NCI-H446 (cell line): ENCODE results near the gene PARD3B.
A peak's percentile ranks its signal among the peaks of the same experiment; 100 is the strongest.

Experiments used
- DNase-seq, 2 experiments: peaks; one replicate each; lab custom pipeline; 2025; lab: John Stamatoyannopoulos, UW

Gene PARD3B, protein sequence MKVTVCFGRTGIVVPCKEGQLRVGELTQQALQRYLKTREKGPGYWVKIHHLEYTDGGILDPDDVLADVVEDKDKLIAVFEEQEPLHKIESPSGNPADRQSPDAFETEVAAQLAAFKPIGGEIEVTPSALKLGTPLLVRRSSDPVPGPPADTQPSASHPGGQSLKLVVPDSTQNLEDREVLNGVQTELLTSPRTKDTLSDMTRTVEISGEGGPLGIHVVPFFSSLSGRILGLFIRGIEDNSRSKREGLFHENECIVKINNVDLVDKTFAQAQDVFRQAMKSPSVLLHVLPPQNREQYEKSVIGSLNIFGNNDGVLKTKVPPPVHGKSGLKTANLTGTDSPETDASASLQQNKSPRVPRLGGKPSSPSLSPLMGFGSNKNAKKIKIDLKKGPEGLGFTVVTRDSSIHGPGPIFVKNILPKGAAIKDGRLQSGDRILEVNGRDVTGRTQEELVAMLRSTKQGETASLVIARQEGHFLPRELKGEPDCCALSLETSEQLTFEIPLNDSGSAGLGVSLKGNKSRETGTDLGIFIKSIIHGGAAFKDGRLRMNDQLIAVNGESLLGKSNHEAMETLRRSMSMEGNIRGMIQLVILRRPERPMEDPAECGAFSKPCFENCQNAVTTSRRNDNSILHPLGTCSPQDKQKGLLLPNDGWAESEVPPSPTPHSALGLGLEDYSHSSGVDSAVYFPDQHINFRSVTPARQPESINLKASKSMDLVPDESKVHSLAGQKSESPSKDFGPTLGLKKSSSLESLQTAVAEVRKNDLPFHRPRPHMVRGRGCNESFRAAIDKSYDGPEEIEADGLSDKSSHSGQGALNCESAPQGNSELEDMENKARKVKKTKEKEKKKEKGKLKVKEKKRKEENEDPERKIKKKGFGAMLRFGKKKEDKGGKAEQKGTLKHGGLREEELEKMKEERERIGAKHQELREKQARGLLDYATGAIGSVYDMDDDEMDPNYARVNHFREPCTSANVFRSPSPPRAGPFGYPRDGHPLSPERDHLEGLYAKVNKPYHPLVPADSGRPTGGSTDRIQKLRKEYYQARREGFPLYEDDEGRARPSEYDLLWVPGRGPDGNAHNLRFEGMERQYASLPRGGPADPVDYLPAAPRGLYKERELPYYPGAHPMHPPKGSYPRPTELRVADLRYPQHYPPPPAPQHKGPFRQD (N-terminal part only)

DNA sequence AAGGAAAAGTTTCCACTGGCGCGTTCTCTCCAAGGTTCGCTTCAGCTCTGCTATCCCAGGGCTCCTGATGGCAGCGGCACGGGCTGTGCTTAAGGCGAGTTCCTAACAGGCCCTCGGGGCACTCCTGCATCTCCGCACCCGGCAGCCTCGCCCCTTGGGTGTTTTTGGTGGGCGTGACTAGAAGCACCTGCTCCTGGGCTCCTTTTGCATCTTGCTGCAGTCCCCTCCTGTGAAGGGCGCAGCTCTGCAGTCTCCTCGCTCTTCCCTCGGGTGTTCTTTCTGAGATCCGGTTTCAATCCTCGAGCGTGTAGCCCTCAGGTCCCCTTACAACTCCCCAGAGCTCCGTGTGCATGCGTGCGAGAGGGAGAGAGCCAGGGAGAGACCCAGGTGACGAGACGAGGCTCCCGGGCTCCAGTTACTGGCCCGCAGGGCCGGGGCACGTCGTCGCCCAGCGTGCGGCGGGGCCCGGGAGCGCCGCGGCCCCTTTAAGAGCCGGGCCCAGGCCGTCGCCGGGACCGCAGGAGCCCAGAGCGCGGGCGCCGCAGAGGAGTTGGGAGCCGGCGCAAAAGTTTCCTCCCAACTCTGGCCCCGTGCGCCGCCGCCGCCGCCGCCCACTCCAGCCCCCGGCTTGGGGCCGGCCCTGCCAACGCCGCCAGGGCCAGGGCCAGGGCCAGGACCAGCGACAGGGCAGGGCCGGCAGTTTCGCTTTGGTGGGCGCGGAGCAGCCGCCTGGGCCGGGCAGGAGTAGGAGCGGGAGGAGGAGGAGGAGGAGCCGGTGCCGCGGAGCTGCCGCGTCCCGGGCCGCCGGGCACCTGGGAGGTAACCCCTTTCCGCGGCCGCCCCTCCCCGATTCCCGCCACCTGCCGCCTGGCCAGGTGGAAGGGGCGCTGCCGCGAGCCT lies at the start of gene PARD3B:
Gene PARD3B (plus strand): TSS at position 515 of the 900 bp plus-strand sequence. CDS start 525 bp downstream, outside the sequence.
- peak in 1 of 2 experiments; percentile 53 for DNase-seq

DNA sequence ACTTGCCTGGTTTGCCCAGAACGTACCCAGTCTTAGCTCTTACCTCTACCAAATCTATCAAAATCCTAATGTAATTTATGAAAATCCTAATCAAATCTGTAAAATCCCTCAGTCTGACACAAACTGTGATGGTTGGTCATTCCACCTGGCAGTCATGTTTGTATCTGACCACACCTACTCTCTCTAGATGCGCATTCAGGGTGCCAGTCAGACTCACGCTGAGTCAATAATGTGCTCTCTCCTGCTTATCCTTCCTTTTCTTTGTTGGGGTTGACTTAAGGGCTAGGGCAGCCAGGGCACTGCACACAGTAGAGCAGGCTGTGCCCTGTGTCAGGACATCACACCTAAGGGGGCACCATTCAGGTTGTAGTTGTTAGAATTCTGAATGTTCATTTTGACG lies 48.5 kb upstream of the PARD3B start:
- no peak for DNase-seq

DNA sequence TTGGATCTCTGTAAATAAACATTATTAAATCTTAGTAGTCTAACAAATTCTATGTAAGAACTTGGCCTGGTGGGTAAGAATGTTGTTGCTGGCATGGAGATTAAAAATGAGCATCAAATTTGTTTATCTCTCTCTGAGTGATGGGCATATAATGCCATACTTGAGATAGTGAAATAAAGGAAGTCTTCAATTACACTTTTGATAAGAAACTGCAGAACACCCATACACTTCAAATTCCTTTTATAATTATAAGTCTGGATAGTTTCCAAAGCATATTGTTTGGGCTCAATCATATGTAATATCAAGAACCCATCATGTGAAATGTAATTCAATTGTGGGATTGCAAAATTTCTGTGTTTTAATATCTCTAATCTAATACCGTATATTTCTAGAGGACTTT lies 47.4 kb upstream of the PARD3B start:
- no peak for DNase-seq

DNA sequence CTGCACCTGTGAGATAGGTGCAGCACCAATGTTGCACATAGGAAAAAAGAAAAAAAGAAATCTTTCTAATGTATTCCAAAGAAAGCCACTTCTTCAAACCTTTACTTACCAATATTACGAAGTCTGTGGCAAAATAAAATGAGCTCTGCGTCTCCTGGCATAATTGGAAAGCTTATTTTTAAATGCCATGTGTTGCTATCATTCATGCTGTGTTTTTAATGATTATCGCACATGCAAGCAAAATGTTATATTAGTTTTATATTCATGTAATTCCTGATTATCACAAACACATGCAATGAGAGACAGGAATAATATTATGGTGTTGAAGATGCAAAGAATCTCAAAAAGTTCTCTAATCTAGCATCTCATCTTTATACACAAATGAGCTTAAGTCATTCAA lies 47.0 kb upstream of the PARD3B start:
- no peak for DNase-seq

DNA sequence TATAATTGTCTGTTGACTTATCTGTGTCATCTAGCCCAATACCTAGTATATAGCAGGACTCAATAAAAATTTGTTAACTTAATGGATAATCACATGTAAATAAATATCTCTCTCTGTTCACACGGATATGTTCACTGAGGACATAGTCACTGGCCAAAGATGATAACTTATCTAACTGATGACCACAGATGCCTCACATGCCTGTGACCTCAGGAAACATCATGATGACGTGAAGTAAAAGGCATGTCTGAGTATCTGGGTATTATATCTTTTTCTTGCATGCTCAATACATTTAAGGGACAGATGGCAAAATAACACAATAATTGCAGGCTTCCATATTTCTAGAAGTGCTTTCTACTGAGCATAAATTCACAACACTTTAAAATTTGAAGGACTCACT lies 41.4 kb upstream of the PARD3B start:
- DNase-seq: no peak

DNA sequence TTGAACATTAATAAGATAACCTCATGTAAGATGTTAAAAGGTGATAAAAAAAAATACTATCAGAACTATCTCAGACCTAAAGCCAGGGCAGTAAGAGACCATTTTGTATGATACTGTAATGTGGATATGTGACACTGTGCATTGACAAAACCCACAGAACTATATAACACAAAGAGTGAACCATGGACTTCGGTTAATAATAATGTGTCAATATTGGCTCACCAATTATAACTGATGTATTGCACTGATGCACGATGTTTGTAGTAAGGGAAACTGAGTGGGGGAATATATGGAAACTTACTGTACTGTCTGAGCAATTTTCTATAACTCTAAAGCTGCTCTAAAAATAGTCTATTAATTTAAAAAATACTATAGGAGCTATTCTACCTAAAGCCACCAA lies 40.7 kb upstream of the PARD3B start:
- DNase-seq: no peak

DNA sequence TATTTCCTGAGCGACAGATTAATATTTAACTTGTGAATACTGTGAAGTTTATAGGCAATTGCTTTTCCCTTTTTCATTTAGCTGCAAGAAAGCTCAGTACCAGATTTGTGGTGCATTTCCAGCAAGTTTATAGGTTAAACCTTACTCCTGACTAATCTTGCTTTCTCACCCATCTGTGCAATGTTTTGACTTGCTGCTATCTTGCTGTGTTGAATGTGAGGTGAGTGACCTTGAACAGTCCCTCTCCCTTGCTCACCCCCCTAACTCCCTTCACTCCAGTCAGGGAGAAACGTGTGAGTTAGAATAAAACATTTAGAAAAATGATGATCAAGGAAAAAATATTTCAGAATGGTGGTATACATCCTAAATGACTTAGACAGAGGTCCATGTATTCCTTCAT lies 39.8 kb upstream of the PARD3B start:
- no peak for DNase-seq

DNA sequence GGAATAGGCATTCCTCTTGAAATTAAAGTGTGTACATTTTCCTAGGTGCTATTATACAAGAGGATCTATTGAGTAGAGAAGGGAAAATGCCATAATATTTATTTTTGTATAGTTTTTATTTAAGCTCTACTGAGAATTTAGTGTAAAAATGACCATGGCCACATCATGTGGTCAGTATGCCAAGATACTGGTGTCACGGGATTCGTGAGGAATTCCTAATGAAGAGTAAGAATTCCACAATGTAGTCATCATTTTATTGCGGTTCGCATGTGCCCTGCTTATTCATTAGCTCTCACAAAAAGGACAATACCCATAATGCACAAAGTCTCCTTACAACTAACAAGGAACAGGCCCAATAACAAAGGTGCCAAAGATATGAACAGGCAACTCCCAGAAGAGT lies 39.3 kb upstream of the PARD3B start:
- no peak for DNase-seq

DNA sequence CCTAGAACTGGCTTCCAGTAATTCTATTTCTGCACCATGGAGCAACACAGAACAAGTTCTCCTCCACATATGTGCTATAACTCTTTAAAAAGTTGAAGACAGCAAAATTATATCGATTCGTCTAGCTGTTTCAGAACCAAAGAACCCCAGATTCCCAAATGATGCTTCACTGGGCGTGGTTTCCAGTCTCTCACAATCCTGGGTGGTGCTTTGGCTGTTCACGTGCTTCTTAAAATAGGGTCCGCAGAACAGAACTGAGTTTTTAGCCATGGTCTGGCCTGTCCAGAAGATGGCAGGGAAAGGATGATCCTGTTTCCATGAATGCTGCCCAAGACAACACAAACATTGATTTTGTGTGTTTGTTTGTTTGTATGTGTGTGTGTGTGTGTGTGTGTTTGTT lies 37.6 kb upstream of the PARD3B start:
- no peak for DNase-seq

DNA sequence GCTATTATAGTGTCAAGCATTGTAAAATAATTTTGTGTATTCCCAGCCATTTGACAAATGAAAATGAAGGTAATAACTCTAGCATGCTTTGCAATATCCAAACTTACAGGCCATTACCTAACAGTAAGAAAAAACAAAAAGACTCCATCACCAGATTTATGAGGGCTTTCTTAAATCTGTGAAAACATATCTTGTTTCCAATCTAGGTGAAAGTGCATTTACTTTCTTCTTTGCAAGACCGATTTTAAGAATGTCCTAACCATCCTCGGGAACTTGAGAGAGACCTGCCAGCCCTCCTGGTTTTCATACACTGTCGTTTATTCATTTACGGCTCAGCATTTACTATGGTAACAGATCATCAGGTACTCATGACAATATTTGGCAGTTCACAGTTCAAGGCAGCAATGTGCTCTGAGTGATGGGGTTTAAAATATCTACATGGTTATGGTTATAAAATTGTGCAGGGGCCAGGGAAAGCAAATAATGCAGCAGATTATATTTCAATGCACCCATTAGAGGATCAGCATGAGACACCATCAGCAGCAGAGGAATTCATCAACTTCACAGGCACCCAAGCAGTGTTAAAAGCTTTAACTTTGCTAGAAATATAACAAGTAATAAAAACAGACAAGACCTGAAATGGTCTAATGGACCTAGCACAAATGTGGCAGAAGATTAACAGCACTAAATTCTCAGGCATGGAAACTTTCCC lies 34.4 kb upstream of the PARD3B start:
- DNase-seq: no peak

DNA sequence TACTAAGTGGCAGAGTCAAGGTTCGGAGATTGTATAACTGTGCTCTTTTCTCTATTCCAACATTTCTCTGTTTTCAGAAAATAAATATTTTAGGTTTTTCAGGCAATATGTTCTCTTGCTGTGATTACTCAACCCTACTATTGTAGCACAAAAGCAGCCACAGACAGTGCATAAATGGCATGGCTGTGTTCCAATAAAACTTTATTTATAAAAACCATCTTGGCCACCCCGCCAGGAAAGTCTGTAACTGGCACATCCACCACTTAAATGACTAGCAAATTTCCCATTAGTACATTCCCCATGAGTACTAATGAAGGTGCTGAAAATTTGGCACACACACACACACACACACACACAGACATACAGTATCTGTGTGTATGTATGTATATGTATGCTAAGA lies 30.8 kb upstream of the PARD3B start:
- DNase-seq: no peak

DNA sequence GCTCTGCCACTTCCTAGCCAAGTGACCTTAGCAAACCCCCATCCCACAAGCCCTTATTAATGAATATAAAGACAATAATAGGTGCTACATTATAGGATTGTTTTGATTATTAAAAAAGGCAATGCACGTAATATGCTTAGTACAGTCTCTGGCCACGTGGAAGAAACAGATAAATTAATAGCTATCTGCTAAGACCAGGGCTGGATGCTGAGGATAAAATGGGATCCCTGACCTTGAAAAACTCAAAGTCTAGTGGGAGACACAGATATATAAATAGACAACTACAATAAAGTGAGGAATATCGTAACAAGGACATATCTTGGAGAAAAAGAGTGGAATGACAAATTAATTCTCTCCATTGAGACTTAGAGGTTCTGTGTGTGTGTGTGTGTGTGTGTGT lies 29.9 kb upstream of the PARD3B start:
- no peak for DNase-seq

DNA sequence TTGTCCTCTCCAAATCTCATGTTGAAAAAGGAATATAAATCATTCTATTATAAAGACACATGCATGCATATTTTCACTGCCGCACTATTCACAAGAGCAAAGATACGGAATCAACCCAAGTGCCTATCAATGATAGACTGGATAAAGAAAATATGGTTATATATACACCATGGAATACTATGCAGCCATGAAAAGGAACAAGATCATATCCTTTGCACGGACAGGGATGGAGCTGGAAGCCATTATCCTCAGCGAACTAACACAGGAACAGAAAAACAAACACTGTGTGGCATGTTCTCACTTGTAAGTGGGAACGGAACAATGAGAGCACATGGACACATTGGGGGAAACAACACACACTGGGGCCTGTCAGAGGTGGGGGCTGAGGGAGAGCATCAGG lies 28.1 kb upstream of the PARD3B start:
- DNase-seq: no peak

DNA sequence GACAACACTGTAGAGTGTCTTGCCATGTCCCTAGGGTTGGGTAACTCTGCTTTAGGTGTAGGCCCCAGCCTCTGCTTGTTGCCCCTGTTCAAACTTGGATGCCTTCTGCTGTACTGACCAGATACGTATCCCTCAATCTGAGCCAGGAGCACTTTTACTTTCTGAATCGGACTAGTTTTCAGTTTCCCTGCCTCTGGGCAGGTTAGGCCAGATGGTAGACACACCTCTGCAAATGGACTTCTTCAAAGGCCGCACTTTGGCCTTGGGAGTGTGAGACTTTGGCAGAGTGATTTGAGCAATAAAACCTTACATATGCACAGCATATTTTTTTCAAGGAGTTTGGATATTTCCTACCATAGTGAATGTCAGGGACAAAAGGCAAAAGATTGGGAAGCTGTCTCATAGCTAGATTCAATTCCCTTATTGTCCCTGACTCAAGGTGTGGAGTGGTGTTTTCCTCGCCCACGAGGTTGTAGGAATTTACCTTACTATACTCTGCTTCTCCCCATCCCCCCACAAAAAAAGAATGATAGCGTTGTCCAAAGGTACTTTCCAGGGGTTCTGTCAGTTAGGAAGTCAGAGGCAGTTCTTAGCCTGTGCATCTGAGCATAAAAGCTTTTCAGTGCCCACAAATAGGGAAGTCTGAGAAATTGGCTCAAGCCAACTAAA lies 15.3 kb upstream of the PARD3B start:
- DNase-seq: no peak

DNA sequence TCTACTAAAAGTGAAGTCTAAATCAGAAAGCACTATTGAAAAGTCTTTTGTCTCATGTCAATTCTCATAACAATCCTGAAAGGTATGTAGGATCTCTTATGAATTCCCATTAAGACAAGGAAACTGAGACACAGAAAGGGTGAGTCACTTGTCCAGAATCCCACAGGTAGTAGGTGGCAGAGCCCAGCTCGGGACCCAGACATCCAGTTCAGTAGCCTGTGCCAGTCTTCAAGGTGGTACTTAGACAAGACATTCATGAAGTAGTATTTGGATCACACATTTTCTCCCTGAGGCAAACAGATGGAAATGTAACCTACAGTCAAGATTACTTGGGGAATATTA lies 14.8 kb upstream of the PARD3B start:
- DNase-seq: no peak

DNA sequence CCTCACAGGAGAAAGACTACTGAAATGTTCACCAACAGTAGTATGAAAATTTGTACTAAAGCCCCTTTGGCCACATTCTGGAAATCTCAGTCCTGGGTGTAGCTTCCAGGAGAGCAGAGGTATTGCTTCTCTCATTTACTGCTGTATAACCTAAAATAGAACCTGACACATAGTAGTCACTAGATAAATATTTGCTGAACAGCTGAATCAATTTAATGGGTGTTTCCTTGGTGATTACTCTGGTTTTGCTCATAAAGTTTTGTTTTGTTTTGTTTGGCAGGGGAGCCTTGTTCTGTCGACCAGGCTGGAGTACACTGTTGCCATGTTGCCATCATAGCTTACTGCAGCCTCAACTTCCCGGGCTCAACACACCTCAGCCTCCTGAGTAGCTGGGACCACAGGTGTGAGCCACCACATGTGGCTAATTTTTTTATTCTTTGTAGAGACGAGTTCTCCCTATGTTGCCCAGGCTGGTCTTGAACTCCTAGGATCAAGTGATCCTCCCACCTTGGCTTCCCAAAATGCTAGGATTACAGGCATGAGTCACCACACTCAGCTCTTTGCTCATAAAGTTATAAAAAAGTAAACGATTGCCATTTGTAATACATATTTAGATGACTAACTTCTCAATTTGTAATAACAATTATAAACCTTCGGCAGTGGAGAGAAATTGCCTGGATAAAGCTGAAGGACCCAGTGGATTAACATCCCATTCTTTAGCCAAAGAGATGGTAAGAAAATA lies 11.5 kb upstream of the PARD3B start:
- no peak for DNase-seq

DNA sequence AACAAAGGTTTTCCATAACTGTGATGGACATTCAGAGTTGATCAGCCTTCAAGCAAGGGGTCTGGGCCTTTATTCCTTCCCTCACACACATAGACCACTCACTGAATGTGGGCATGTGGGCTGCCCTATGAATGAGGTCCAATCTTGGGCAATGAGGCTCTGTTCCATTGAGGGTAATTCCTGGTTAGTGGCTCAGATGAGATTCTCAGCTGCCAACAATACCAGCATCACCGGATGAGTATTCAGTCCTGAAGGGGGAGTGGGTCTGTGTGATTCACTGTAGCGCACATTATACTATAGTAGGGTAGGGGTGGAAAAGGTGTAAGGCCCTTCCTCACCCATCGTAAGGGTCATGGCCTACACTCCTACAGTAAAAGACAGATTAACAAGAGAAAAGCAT lies 9.9 kb upstream of the PARD3B start:
- DNase-seq: no peak

DNA sequence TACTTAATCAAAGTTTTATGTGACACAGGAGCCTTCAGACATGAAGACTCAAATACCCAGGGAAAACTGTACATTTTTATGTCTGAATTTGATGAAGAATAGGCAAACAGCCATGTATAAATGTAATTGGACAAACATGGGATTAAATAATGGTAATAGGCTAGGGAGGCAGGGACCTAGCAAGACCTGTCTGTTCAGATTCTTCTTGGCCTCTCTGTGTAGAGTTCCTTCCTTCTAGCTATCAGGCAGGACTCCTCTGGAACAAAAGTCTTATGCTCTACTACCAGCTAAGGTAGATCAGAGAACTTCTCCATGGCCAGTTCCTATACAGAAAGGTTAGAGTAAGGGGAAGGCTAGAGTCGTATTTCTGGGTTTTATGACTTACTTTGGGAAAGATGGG lies 9.5 kb upstream of the PARD3B start:
- DNase-seq: no peak

DNA sequence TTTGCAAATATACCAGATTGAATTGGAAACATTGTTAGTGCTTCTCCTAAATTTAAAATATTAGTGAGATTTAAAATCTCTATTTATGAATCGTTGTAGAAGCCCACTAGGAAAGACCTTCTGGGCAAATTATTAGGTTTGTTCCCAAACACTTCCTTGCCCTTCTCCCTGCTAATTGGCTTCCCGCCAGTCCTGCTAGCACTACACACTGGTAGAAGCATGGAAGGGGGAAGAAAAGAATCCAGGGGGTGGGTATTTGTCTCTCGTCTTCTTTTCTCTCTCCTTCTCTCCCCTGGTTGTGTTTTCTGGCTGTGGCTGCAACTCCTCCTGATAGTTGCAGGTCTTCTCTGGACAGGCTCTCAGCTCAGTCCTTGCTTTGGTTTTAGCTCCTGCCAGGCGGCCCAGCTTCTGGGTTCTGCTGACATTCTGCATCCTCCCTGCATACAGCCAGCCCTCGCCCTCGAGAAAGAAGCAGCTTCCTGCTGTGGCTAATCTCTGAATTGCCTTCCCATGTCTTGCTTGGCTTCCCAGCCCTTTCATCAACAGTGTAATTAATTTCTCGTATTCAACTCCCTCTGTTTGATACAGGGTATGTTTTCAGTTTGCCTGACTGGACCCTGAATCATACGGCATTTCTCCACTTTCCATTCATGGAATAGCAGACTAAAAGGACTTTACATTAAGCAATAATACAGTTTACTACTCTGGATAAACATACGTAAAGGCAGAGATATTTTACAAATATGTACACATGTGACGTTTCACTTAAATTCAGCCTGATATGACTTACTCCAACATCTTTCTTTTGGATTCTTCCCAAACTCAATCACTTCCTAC lies 6.9 kb upstream of the PARD3B start:
- peak in 1 of 2 experiments; percentile 43 for DNase-seq
